COLO668 (cell line): ENCODE measurements around the gene ZNRD2.
"Not testable (repeated sequence)": the region's sequence is repeated elsewhere in the genome, so short reads cannot be mapped to it uniquely, and the experiment has no call there.

Experiments
- DNase-seq: peaks from one replicate; lab custom pipeline; 2025; ENCODE audit not compliant: unreplicated experiment; lab: John Stamatoyannopoulos, UW

The ZNRD2 gene, protein sequence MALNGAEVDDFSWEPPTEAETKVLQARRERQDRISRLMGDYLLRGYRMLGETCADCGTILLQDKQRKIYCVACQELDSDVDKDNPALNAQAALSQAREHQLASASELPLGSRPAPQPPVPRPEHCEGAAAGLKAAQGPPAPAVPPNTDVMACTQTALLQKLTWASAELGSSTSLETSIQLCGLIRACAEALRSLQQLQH

DNA sequence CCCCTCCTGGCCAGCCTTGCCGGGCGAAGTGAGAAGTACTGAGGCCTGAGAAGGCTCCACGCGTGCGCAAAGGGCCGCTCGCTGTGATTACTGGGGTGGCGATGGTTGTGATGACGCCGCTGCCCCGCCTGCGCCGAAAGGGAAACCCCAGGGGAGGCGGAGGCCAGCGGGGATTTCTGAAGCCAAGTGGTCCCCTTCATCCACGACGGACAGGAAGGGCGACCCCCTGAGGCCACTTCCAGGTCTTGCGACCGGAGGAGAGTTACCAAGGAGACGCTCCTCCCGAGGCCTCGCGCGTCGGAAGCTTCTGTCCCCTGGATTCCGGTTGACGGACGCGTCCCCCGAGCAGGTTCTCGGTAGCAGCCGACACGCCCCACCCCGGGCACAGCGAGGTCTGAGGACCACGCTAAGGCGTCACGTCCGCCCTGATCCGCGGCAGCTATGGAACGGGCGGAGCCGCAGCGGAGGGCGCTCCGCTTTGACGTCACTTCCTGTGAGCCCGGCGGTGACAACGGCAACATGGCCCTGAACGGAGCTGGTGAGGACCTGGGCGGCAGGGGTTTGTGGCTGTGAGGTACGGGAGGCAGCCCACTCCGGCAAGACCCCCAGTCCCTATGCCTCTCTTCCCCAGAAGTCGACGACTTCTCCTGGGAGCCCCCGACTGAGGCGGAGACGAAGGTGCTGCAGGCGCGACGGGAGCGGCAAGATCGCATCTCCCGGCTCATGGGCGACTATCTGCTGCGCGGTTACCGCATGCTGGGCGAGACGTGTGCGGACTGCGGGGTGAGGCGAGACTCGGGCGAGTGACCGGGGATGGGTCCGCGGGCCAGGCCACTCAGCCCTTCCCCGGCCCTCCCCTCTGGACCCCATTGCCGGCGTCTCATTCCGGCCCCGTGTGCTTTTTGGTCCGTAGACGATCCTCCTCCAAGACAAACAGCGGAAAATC lies at the start of gene ZNRD2:
Gene ZNRD2, plus strand, starts transcription at position 505 of the 946 bp plus-strand sequence. Its CDS starts 15 bp downstream, at position 520.
- peak; percentile 98 for DNase-seq

DNA sequence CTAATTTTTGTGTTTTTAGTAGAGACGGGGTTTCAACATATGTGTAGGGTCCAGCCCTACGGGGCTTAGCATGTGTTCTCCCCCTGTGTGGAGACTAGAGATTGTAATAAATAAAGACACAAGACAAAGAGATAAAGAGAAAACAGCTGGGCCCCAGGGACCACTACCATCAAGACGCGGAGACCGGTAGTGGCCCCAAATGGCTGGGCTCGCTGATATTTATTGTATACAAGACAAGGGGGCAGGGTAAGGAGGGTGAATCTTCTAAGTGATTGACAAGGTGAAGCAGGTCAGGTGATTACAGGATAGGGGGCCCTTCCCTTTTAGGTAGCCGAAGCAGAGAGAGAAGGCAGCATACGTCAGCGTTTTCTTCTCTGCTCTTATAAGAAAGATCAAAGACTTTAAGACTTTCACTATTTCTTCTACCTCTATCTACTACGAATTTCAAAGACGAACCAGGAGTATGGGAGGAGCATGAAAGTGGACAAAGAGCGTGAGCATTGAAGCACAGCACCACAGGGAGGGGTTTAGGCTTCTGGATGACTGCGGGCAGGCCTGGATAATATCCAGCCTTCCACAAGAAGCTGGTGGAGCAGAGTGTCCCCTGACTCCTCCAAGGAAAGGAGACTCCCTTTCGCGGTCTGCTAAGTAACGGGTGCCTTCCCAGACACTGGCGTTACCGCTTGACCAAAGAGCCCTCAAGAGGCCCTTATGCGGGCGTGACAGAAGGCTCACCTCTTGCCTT lies 48.3 kb upstream of the ZNRD2 start:
- DNase-seq, result not testable (repeated sequence)

DNA sequence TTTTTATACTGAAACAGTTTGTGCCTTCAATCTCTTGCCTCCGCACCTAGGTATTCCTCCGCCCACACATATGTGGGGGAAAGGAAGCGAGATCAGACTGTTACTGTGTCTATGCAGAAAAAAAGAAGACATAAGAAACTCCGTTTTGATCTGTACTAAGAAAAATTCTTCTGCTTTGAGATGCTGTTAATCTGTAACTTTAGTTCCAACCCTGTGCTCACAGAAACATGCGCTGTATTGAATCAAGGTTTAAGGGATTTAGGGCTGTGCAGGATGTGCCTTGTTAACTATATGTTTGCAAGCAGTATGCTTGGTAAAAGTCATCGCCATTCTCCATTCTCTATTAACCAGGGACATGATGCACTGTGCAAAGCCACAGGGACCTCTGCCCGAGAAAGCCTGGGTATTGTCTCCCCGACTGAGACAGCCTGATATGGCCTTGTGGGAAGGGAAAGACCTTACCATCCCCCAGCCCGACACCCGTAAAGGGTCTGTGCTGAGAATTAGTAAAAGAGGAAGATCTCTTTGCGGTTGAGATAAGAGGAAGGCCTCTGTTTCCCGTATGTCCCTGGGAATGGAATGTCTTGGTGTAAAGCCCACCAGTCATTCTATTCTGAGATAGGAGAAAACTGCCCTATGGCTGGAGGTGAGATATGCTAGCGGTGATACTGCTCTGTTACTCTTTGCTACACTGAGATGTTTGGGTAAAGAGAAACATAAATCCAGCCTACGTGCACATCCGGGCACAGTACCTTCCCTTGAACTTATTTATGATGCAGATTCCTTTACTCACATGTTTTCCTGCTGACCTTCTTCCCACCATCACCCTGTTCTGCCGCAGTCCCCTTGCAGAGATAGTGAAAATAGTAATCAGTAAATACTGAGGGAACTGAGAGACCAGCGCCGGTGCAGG lies 47.3 kb upstream of the ZNRD2 start:
- not testable (repeated sequence) for DNase-seq

DNA sequence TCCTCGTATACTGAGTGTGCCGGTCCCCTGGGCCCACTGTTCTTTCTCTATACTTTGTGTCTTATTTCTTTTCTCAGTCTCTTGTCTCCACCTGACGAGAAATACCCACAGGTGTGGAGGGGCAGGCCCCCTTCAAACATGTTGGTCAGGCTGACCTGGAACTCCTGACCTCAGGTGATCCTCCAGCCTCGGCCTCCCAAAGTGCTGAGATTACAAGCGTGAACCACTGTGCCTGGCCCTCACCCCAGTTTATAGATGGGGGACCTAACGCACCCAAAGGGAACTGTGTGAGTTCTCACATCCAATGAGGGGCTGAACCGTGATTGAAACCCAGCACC lies 46.7 kb upstream of the ZNRD2 start:
- not testable (repeated sequence) for DNase-seq

DNA sequence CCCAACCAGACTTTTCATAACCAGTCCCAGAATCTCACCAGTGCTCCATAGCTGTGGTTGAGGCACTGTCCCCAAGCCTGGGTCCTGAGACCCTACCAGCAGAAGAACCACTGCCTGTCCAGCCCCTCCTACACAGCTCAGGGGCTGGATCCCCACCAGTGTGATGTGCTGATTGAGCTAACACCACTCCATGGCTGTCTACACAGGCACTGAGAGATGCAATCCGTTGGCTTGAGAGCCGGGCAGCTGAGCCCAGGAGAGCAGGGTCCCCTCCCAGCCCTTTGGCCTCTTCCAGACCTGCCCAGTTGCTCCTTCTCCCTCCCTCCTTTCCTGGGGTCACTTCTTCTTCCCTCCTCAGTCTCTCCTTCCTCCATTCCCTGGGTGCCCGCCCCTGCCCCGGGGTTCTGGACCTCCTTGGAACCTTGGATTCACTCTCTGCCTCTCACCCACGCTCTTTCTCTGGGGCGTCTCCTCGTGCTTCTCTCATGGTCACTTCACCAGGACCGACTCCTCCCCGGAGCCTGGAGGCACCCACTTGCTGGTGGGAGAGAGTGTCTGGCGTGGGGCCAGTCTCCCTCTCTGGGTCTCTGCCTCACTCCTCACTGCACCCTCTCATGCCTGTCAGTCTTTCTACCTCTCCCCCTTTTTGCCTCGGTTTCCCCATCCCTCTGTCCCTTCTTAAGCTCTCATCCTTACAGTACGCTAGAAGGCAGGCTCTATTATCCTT lies 46.1 kb upstream of the ZNRD2 start:
- no peak for DNase-seq

DNA sequence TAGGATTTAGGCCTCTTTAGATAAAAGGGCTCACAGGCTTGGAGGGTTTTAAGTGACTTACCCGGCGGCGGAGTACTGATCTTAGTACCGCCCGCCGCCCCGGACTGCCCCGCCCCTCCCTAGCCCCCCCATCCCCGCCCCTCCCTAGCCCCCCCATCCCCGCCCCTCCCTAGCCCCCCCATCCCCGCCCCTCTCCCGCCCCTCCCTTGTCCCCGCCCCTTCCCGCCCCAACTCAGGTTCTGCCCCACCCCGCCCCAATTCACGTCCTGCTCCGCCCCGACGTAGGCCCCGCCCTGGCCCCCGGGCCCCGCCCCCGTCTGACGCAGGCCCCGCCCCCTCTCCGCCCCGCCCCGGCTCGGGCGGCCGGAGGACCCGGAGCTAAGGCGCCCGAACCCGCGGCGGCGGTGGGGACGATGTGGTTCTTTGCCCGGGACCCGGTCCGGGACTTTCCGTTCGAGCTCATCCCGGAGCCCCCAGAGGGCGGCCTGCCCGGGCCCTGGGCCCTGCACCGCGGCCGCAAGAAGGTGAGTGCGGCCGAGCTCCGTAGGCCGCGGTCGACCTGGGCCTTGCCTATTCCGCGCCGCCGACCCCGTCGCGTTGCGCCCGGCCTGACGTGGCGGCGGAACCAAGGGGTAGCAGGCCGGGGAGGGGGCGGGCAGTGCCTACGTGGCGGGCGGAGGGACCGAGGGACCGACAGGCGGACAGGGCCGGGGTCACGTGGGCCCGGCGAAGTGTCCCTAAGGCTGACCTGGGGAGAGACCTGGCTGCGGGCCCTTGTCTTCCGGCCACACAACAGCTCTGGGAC lies 45.3 kb upstream of the ZNRD2 start, which contains the start of gene SCYL1:
Gene SCYL1, plus strand, starts transcription at position 343 of the 805 bp plus-strand sequence. Its CDS starts 71 bp downstream, at position 414.
- DNase-seq, result peak; percentile 68

DNA sequence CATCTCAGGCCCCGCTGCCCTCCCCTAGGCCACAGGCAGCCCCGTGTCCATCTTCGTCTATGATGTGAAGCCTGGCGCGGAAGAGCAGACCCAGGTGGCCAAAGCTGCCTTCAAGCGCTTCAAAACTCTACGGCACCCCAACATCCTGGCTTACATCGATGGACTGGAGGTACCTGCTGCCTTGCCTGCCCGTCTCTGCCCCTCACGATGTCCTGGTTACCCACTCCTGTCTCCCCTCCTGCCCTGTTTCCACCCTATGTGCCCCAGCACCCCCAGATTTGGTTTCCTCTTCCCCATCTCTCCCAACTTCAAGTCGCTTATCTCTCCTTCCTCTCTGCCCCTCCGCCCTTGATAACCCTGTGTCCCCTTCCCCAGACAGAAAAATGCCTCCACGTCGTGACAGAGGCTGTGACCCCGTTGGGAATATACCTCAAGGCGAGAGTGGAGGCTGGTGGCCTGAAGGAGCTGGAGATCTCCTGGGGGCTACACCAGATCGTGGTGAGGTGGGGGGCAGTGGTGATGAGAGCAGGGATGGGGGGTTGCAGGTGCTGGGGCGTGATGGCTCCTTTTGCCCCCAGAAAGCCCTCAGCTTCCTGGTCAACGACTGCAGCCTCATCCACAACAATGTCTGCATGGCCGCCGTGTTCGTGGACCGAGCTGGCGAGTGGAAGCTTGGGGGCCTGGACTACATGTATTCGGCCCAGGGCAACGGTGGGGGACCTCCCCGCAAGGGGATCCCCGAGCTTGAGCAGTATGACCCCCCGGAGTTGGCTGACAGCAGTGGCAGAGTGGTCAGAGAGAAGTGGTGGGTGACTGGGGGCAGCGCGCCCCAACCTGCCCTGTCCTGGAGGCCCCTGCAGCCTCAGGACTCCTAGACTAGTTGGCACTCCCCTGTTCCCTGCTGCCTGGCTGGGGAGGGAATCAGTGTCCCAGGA lies 44.5 kb upstream of the ZNRD2 start:
- no peak for DNase-seq

DNA sequence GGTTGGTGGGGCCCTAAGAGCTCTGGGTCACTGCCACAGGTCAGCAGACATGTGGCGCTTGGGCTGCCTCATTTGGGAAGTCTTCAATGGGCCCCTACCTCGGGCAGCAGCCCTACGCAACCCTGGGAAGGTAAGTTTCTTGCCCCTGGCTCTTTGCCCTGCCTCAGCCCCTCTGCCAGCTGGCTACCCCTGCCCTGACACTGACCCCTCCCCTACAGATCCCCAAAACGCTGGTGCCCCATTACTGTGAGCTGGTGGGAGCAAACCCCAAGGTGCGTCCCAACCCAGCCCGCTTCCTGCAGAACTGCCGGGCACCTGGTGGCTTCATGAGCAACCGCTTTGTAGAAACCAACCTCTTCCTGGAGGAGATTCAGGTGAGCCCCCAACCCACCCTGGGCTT lies 43.5 kb upstream of the ZNRD2 start:
- no peak for DNase-seq

DNA sequence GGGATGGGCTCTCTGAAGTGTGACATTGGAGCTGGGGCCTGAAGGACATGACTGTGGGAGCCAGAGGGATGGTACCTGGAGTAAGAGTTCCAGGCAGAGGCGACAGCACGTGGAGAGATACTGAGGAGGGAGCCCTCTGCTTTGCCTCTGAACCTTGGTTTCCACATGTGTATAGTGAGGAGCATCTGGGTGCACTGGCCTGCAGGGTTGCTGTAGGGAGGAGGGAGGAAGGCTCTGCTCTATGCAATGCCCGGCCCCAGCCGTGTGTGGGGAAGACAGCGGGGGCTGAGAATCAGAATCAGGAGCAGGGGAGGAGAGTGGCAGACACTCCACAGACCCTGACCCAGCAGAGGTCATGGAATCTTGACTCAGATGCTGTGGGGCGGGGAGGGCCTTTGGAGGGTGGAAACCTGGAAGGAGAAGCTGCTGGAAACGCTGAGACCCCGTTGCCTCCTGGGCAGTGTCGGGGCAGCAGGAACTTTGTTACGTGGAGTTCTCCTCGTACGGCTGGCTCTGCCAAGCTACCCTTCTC lies 41.4 kb upstream of the ZNRD2 start:
- DNase-seq, result no peak

DNA sequence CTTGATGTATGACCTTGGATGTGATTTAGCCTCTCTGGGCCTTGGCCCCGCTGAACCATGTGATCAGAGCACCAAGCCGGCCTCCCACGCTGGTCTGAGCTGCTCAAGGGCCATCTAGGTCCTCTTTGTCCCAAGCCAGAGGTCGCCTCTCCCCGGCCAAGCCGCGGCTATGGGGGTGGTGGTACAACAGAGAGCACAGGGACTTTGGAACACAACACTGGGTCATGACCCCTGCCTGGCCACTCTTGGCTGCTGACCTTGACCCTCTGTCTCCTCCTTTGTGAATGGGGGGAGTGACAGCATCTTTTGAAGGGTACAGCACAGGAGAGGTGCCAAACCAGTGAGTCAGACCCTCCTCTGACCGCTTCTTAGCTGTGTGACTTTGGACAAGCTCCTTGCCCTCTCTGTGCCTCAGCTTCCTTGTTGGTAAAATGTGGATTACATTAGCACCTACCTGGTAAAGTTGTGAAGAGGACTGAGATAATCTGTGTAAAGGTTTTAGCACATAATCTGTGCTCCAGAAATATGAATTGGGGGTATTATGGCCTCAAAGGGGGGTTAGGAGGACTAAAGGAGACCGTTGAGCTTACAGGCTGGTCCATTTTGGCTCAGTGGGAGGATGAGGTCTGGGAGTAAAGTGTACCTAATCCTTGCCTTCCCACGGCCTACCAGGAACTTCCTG lies 40.7 kb upstream of the ZNRD2 start:
- DNase-seq, result no peak

DNA sequence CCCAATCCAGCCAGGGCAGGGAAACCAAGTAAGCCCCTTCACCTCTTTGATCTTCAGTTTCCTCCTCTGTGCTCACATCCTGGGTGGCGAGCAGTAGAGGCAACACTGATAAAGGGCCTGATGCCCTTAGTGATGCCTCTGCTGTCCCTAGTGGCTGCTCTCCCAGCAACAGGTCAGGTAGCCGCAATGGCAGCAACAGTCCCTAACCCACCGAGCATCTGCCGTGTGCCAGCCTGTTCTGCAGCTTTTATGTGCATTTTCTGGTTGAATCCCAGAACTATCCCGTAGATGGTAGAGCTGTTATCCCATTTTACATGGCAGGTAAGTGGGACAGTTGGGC lies 40.1 kb upstream of the ZNRD2 start:
- no peak for DNase-seq

DNA sequence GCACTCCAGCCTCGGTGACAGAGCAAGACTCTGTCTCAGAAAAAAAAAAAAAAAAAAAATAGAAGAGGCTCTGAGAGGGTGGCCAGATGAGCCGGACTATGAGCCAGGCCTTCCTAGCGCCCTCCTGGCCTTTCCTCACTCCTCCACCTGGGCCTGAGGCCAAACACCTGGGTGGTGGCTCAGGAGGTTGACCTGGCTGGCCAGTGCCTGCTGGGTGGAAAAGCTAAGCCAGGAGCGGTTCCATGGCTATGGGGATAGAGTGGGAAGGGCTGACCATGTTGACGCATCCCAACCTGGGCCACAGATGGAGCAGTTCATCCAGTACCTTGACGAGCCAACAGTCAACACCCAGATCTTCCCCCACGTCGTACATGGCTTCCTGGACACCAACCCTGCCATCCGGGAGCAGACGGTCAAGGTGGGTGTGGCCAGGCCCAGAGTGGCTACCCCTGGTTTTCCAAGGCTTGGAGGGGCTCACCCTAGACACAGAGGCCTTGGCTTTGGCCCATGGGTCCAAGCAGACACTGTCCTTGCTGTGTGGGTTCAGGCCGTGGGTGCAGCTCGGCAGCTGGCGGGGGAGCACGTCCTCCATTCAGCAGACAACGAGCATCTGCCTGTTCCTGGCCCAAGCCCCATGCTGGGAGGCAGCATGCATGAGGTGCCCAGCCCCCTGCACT lies 37.8 kb upstream of the ZNRD2 start:
- DNase-seq, result no peak

DNA sequence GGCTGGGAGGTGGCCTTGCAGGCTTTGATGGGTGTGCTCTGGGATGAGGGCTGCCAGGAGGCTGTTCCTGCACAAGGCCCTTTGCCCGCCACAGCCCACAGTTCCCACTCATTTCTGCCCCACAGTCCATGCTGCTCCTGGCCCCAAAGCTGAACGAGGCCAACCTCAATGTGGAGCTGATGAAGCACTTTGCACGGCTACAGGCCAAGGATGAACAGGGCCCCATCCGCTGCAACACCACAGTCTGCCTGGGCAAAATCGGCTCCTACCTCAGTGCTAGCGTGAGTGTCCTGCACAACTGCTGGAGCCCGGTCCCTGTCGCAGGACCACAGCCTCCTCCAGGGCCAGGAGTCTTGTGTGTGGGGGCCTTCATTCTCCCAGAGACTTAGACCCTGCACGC lies 35.2 kb upstream of the ZNRD2 start:
- no peak for DNase-seq

DNA sequence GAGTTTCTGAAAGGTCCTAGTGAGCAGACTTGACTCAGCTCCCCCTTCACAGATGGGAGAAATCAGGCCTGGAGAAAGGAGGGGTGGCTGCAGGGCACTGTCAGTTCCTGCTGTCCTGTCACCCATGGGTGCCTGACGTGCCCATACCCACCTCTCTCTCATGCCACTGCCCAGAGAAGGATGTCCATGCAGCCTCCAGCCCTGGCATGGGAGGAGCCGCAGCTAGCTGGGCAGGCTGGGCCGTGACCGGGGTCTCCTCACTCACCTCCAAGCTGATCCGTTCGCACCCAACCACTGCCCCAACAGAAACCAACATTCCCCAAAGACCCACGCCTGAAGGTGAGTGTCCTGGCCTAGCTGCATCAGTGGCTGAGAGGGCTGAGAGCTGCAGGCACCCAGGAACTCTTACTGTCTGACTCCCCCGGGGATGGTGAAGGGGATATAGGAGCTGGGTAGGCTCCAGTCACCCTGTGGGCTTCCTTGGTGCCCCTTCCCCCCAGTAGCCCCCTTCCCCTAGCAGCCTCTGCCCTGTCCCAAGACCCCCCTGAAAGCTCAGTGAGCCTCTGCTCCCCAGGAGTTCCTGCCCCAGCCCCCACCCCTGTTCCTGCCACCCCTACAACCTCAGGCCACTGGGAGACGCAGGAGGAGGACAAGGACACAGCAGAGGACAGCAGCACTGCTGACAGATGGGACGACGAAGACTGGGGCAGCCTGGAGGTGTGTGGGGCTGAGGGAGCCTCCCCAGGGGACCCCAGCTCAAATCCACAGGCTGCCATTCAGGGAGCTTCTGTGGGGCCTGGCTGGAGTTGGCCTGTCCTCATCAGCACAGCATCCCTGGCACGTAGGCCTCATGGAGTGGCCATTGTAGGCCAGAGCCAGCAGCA lies 33.6 kb upstream of the ZNRD2 start:
- no peak for DNase-seq

DNA sequence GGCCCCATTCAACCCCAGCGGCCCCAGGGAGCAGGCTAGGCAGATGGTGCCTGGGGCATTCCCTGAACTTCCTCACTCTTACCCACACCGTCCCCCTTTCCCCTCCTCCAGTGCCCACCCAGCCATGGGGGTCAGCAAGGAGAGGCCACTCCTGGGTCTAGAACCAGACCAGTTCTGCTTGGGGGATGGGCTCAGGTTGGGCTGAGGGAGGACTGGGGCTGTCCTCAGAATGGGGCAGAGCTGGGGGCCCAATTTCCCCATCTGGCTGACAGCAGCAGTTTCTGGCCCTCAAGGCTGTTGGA lies 33.0 kb upstream of the ZNRD2 start:
- no peak for DNase-seq

DNA sequence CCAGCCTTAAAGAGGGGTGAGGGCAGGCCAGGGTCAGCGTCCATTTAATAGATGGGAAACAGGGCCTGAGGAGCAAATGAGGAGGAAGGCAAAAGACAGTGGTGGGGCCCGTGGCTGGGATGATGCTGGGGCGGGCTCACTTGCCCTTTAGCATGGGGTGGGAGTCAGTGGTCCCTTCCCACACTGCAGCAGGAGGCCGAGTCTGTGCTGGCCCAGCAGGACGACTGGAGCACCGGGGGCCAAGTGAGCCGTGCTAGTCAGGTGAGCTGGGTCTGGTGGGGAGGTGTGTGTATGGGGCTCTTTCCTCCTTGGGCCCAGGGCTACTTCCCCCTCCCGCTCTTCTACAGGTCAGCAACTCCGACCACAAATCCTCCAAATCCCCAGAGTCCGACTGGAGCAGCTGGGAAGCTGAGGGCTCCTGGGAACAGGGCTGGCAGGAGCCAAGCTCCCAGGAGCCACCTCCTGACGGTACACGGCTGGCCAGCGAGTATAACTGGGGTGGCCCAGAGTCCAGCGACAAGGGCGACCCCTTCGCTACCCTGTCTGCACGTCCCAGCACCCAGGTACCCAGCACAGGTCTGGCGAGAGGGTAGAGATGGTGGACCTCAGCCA lies 32.6 kb upstream of the ZNRD2 start:
- DNase-seq, result no peak
